MM.1S (cell line): ENCODE measurements around the gene ARRDC1.

Source experiments
- EZH2 ChIP-seq: fragments of 300-600 bp; sonication (generic); optimal IDR thresholded peaks from 2 replicates; pipeline ENCODE3; 2017; ENCODE audit warnings: low read depth, mild to moderate bottlenecking, antibody characterized with exemption, low read length, mixed read lengths
- EZH2phosphoT487 ChIP-seq: fragments of 300-600 bp; sonication (generic); IDR thresholded peaks from 2 replicates; pipeline ENCODE4 v1.6.1; 2018; ENCODE audit warnings: antibody characterized with exemption, low read length
- TF ChIP-seq, protein P1 (sequence below): fragments of 300-600 bp; sonication (generic); IDR thresholded peaks from 2 replicates; pipeline ENCODE4 v1.5.1; 2016; ENCODE audit warnings: antibody characterized with exemption, low read length, mixed read lengths

- TF ChIP-seq, protein P1, sequence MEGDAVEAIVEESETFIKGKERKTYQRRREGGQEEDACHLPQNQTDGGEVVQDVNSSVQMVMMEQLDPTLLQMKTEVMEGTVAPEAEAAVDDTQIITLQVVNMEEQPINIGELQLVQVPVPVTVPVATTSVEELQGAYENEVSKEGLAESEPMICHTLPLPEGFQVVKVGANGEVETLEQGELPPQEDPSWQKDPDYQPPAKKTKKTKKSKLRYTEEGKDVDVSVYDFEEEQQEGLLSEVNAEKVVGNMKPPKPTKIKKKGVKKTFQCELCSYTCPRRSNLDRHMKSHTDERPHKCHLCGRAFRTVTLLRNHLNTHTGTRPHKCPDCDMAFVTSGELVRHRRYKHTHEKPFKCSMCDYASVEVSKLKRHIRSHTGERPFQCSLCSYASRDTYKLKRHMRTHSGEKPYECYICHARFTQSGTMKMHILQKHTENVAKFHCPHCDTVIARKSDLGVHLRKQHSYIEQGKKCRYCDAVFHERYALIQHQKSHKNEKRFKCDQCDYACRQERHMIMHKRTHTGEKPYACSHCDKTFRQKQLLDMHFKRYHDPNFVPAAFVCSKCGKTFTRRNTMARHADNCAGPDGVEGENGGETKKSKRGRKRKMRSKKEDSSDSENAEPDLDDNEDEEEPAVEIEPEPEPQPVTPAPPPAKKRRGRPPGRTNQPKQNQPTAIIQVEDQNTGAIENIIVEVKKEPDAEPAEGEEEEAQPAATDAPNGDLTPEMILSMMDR: no peak
- TF ChIP-seq EZH2 (no peak), EZH2phosphoT487 (no peak)
Measured at GRCh38 chr9:137593176-137593575, 12.3 kb upstream of the ARRDC1 start.
